Suprapubic skin (tissue), 4 donors: Measurements from ENCODE around the gene SBNO2. TPM values are rescaled to one million over a fixed set of nuclear protein-coding genes. Genes with fewer than 3 reads are reported as not detected.
A peak's percentile ranks its signal among the peaks of the same experiment; 100 is the strongest.
"Not testable (repeated sequence)": the region's sequence is repeated elsewhere in the genome, so short reads cannot be mapped to it uniquely, and the experiment has no call there.

Experiments used
- DNase-seq, 2 donors: peaks; one replicate each; pipeline ENCODE4 v3.0.0-alpha.2; 2019; ENCODE audit warnings: low spot score in 2 of 2
- H3K27ac ChIP-seq: fragments of 200-600 bp; sonication (generic); one replicate; pipeline ENCODE4 v1.5.1; 2019
- H3K27me3 ChIP-seq: fragments of 200-600 bp; sonication (generic); one replicate; pipeline ENCODE4 v1.5.1; 2019
- H3K36me3 ChIP-seq: fragments of 200-600 bp; sonication (generic); one replicate; pipeline ENCODE4 v1.5.1; 2019
- H3K4me1 ChIP-seq: fragments of 200-600 bp; sonication (generic); one replicate; pipeline ENCODE4 v1.5.1; 2019
- H3K4me3 ChIP-seq: fragments of 200-600 bp; sonication (generic); one replicate; pipeline ENCODE4 v1.5.1; 2019; ENCODE audit warnings: mild to moderate bottlenecking
- H3K9me3 ChIP-seq: fragments of 200-600 bp; sonication (generic); one replicate; pipeline ENCODE4 v1.5.1; 2019
- EP300 ChIP-seq: sonication (generic); formaldehyde crosslinking; IDR thresholded peaks from one replicate; pipeline ENCODE4 v1.6.1; 2017; ENCODE audit warnings: antibody characterized with exemption
- POLR2A ChIP-seq, 2 donors: fragments of 450-650 bp; IDR thresholded peaks; one replicate each; pipeline ENCODE4 v1.6.1; 2017; ENCODE audit warnings: antibody characterized with exemption in 2 of 2, mild to moderate bottlenecking in 2 of 2, moderate library complexity in 2 of 2
- POLR2AphosphoS5 ChIP-seq, 3 donors: sonication (generic); formaldehyde crosslinking; IDR thresholded peaks; one replicate each; pipeline ENCODE4 v1.6.1; 2017; ENCODE audit warnings: antibody characterized with exemption in 3 of 3
- WGBS: methylation state at CpG from one replicate; pipeline ENCODE4 v1.1.5; 2018; 5-methylcytosine and 5-hydroxymethylcytosine counted together
- total RNA-seq, 4 donors: library from RNA; depleted of rRNA; stranded (reverse); fragments of >200 nt; gene quantifications; one replicate each; pipeline ENCODE4 v1.1.0, GENCODE V29; 2016
- TF ChIP-seq, protein P1 (sequence below), 2 donors: fragments of 200-600 bp in 1 of 2; fragments of 450-650 bp in 1 of 2; sonication (generic) in 1 of 2; IDR thresholded peaks; one replicate each; pipeline ENCODE4 v1.5.1; 2016 to 2019; ENCODE audit warnings: antibody characterized with exemption in 2 of 2, mild to moderate bottlenecking in 1 of 2, moderate library complexity in 1 of 2

The SBNO2 gene
- total RNA-seq, 4 donors from 2014 or later = 36.7 to 58.9 (median 45.5) TPM

DNA sequence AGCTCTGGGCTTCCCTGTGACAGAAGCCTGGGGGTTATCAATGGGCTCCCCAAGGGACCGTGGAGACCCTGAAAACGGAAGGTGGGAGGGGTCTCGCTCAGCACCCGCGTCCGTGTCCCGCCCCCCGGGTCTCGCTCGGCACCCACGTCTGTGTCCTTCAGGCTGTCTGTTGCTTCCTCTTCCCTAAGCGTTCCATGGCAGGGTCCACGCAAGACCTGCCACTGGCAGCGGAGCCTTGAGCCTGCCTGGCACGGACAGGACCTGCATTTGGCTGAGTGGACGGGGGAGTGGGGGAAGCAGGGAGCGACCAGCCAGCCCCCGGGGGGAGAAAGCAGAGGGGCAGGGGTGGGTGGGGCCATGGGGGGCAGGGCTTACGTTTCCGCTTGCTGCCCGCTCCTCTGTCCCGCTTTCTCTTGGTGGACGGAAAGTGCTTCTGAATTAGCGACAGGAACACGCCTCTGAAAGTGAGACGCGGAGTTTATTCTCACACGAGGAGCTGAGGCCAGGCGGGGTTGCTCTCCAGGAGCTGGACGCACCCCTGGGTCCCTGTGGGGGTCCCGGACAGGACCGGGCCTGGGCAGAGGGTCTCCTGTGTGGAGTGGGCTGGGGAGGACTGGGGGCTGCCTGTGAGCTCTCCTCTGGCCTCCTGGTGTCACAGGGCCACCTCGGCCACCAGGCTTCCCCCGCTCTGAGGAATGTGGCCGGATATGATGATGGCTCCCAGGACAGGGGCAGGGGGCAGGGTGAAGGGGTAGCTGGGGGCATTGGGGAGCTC, 58.2 kb downstream of the SBNO2 start:
- H3K4me1 ChIP-seq = peaks cover 39% of the 10 kb centered on the region
- H3K27ac ChIP-seq = no peak overlapping the region
- H3K4me3 ChIP-seq = no peak overlapping the region
- WGBS = 93% methylated on average over 35 of the region's 35 CpGs
- no peaks in the 10 kb centered on the region for H3K9me3 ChIP-seq
- no peak for DNase-seq
- H3K36me3 ChIP-seq = peaks cover 89% of the 10 kb centered on the region
- TF ChIP-seq EP300 (no peak), POLR2AphosphoS5 (IDR thresholded peaks at IDR 0.05) (no peak), POLR2A (IDR thresholded peaks at IDR 0.05) (no peak)
- TF ChIP-seq, protein P1, sequence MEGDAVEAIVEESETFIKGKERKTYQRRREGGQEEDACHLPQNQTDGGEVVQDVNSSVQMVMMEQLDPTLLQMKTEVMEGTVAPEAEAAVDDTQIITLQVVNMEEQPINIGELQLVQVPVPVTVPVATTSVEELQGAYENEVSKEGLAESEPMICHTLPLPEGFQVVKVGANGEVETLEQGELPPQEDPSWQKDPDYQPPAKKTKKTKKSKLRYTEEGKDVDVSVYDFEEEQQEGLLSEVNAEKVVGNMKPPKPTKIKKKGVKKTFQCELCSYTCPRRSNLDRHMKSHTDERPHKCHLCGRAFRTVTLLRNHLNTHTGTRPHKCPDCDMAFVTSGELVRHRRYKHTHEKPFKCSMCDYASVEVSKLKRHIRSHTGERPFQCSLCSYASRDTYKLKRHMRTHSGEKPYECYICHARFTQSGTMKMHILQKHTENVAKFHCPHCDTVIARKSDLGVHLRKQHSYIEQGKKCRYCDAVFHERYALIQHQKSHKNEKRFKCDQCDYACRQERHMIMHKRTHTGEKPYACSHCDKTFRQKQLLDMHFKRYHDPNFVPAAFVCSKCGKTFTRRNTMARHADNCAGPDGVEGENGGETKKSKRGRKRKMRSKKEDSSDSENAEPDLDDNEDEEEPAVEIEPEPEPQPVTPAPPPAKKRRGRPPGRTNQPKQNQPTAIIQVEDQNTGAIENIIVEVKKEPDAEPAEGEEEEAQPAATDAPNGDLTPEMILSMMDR (IDR thresholded peaks at IDR 0.05) = no peak
- no peaks in the 10 kb centered on the region for H3K27me3 ChIP-seq

DNA sequence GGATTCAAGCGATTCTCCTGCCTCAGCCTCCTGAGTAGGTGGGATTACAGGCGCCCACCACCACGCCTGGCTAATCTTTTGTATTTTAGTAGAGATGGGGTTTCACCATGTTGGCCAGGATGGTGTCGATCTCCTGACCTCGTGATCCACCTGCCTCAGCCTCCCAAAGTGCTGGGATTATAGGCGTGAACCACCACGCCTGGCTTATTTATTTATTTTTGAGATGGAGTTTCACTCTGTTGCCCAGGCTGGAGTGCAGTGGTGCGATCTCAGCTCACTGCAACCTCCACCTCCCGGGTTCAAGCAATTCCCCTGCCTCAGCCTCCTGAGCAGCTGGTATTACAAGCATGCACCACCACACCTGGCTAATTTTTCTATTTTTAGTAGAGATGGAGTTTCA, 59.3 kb downstream of the SBNO2 start:
- H3K4me3 ChIP-seq, H3K27ac ChIP-seq, H3K9me3 ChIP-seq, DNase-seq, H3K27me3 ChIP-seq: not testable (repeated sequence)
- Histone ChIP-seq H3K4me1 (peaks cover 40% of the 10 kb centered on the region), H3K36me3 (peaks cover 89% of the 10 kb centered on the region)
- WGBS = 93% methylated on average over 9 of the region's 9 CpGs

DNA sequence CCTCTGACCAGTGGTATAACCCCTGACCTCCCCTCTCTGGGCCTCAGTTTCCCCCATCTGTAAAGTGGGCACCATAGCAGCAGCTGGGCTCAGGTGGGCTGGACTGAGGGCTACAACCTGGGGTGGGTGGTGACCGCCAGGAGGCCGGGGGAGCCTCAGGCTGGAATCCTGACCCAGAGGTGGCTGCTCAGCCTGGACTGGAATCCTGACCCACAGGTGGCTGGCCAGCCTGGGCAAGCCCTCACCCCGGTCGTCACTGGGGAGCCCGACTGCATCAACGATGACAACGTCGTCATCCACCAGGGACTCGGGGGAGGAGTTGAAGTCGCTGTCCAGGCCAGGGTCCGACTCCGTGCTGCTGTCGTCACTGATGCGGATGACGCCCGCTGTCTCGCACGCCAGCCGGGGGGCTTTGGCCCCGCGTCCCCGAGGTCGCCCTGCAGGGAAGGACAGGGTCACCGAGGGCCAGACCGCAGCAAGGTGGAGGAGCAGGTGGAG, 60.0 kb downstream of the SBNO2 start:
- TF ChIP-seq POLR2A (IDR thresholded peaks at IDR 0.05) (no peak), EP300 (no peak), POLR2AphosphoS5 (IDR thresholded peaks at IDR 0.05) (no peak)
- TF ChIP-seq, protein P1 (IDR thresholded peaks at IDR 0.05) = no peak
- Histone ChIP-seq H3K27ac (peak overlapping the region; percentile 57), H3K27me3 (no peaks in the 10 kb centered on the region), H3K36me3 (peaks cover 89% of the 10 kb centered on the region), H3K9me3 (no peaks in the 10 kb centered on the region), H3K4me3 (no peak overlapping the region), H3K4me1 (peaks cover 40% of the 10 kb centered on the region)
- WGBS = 89% methylated on average over 7 of the region's 25 CpGs
- DNase-seq = no peak

DNA sequence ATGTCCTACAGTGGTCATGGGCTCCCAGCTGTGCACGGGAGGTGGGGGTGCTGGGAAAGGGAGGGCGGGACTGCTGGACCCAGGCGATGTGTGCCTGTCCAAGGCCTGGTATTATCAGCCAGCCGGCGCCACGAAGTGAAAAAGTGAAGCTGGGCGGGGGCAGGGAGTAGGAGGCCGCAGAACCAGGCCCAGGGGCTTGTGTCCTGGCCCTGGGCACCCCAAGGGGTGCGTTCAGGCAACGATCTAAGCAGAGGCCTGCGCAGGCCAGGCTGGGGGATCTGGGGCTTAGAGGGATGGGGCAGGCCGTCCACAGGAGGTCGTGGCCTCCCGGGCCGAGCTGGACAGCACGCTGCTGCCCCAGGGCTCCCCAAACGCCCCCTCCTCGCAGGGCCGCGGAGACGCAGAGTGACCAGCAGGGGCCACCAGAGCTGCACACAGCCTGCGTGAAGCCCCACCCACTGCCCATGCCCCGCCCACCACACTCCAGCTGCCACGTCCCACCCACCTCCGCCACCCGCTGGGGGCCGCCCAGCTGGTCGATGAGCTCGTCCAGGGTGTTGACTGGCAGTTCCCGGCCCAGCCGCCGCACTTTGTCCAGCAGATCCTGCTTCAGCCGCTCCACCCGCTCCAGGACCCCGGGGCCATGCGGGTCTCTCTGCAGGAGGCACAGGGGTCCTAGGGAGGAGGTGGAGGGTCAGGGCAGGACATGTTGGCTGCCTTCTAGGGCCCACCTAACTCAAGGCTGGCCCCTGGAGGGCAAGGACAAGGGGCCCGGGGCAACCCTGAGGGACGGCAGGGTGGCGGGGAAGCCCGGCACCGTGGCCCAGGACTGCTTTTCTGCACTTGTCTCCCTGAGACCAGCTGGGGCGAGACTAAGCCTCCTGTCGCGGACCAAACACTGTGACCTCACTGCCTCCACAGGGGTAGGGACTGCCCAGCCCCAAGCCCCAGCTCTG, 60.8 kb downstream of the SBNO2 start:
- Histone ChIP-seq H3K36me3 (peaks cover 90% of the 10 kb centered on the region), H3K27ac (peak overlapping the region; percentile 57), H3K4me1 (peaks cover 40% of the 10 kb centered on the region), H3K4me3 (no peak overlapping the region), H3K9me3 (no peaks in the 10 kb centered on the region), H3K27me3 (no peaks in the 10 kb centered on the region)
- TF ChIP-seq, protein P1 (IDR thresholded peaks at IDR 0.05) = peak; percentile 61 to 93
- TF ChIP-seq POLR2AphosphoS5 (IDR thresholded peaks at IDR 0.05) = peak in 1 of 3 donors; percentile 46
- no peak for TF ChIP-seq EP300
- DNase-seq = peak; percentile 97 to 98
- WGBS = 34% methylated on average over 33 of the region's 44 CpGs

DNA sequence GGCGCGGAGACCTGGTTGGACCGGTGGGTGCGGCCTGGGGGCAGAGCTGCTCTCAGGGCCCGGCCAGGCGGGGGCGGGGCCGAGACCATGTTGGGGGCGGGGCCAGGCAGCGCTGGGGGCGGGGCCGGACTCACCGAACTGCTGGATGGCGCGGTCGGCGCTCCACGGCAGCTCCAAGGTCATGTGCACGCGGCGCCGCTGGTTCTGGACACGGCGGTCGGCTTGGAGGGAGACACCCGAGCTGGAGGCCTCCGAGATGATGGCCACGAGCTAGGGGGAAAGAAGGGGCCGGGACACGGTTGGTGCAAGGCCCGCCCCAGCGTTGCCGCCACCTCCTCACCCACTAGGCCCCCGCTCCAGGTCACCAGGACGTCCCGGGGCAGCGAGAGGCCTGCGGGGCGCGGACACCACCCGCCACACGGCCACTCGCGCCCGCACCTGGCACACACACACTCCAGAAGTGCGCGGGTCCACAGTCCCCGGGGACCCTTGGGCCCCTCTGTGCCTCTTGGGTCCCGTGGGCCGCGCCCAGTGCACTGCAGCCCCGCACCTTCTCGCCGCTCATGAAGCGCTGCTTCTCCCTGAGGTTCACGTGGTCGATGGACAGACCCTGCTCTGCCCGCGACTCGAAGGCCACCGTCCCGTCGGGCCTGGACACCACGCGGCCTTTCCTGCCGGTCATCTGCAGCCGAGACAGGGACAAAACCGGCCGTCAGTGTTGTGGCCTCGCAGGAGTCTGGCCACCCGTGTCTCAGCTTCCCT, 61.6 kb downstream of the SBNO2 start:
- Histone ChIP-seq H3K4me3 (no peak overlapping the region), H3K9me3 (no peaks in the 10 kb centered on the region), H3K4me1 (peaks cover 42% of the 10 kb centered on the region), H3K27me3 (no peaks in the 10 kb centered on the region), H3K36me3 (peaks cover 90% of the 10 kb centered on the region), H3K27ac (peak overlapping the region; percentile 65)
- 87% methylated on average over 16 of the region's 71 CpGs for WGBS
- peak in 1 of 2 donors; percentile 91 for DNase-seq
- TF ChIP-seq EP300 (no peak), POLR2AphosphoS5 (IDR thresholded peaks at IDR 0.05) (no peak), POLR2A (IDR thresholded peaks at IDR 0.05) (no peak)
- TF ChIP-seq, protein P1 (IDR thresholded peaks at IDR 0.05) = no peak
